NK-92 (cell line): ENCODE measurements around the gene MTNR1A.

ENCODE experiments used
- DNase-seq: peaks from one replicate; lab custom pipeline; 2025; ENCODE audit not compliant: unreplicated experiment; lab: John Stamatoyannopoulos, UW

The MTNR1A gene

DNA sequence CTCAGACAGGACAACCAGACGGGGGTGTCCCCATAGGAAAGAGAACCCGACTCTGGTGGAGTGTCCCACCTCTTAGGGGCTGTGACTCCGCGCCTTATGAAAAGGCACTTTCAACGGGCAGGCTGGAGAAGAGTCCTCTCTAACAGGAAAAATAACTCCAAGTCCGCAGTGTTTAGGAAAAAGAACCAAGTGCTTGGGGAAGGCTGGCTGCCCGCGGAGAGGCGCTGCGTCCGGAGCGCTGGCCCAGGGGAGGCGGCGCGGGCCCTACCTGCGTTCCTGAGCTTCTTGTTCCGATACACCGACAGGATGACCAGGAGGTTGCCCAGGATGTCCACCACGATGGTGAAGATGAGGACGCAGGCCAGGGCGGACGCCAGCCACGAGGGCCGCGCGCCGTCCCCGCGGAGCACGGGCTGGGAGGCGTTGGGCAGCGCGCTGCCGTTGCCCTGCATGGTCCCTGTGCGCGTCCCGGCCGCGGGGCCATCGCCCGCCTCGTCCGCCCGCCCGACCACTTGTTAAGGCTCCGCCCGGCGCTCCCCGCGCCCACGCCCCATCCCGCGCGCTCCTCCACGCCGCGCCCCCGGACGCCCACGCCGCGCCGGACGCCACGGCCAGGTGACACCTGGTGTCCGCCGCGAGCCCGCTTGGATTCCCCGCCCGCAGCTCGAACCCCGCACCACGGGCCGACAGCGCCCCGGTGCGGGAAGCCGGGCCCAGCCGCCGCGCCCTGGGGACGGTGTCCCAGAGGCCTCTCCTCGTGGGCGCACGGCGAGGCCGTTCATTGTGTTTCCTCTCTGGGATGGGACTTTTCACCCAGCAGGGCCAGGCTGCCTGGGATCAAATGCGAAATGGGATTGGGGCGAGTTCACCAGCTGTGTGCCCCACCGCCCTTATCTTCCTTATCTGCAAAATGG lies at the start of gene MTNR1A:
Gene MTNR1A (minus strand): TSS at position 654 of the 914 bp plus-strand sequence. CDS start 202 bp downstream, at position 452.
- DNase-seq, result no peak

DNA sequence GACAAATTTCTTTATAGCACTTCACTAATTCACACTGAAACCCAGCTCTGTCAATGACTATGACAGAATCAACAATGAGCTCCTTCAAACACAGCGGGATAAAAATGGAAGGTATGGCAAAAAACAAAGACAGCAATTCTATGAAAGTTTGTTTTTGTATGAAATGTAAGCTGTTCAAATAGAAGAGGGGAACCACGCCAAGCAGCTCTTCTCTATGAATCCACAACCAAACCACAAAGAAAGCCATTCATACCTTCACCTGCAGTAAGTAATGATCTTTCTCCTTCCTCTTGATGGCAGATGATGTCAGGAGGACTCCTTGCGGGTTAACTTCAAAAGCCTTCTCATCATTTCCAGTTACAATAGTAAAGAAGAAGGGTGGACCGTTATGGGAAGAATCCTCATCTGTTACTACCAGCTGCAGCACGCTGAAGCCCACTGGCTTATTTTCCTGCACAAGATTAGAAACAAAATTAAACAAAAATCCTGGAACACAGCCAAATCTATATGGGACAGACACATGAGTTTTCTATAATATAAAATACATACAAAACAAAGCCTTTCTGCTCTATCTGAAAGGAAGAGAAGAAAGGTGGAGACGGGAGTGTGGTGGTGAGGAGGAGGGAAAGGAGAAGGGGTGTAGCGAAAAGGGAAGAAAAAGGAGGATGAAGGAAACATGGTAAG lies 48.9 kb upstream of the MTNR1A start:
- no peak for DNase-seq

DNA sequence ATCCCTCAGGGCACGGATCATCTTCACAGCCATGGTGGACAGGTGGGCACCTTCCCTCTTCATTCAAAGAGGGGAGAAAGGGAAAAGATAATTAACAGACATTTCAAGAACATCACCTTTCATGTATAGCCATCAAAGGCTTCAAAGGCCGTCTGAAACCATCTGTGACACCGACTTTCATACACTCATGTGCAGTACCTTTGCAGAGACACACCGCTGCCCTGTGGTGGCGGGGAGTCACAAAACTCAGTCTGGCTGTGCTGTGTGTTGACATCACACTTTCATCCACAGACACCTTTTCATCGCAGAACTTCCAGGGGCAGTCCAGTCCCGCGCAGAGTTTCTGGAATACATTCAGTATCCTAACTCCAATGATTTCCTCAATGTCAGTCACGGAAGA lies 47.6 kb upstream of the MTNR1A start:
- no peak for DNase-seq

DNA sequence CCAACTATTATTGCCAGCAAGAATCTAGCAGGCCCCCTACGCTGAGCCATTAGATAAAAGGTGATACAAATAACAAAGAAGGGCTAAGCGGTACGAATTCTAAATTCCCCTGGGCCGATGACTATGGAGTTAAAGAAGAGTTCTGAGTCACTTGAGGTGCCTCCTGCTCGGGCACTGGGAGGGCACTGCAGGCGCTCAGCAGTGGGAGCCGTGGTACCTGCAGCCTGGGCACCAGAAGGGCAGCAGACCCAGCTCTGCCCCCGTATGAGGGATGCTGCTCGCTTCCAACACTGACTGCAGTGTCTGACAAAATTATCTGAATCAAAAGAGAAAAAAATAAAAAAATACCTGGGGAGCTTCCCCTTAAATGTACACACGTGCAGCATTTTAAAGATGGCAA lies 44.1 kb upstream of the MTNR1A start:
- DNase-seq, result no peak

DNA sequence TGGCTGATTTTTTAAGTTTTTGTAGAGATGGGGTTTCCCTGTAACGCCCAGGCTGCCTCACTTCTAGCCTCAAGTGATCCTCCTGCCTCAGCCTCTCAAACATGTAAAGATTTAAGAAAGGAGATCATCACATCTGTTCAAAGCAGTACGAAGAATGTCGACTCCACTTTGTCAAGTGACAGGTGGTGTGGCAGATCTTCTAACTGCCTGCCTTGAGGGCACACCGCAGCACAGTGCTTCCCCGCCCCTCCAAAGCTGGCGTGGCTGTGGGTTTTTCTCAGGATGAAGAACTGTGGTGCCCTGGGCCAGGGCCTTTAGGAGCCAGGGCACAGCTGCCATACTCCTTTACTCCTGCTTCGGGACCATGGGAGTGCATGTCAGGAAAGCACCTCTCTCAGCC lies 43.3 kb upstream of the MTNR1A start:
- DNase-seq, result no peak

DNA sequence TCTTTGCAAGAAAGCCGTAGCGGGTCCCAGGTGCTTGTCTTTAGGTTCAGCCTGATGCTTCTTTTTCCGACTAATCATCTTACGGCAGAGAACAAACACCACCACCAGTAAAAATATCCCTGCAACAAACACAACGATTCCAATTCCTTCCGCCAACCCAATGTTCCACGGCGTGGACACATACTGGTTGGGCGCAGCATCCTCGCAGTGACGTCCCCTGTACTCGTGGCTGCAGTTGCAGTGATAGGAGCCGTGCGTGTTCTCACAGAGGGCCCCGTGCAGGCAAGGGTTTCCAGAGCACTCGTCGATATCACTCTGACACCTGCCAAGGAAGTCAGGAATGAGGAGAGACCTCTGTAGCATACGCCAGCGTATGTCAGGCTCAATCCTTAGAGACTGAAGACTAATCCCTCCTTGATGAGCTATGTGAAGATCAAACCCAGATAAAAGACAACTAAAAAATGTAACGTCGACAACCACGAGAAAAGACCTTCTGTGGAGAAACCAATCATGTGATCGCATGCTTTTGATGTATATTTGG lies 41.6 kb upstream of the MTNR1A start:
- no peak for DNase-seq

DNA sequence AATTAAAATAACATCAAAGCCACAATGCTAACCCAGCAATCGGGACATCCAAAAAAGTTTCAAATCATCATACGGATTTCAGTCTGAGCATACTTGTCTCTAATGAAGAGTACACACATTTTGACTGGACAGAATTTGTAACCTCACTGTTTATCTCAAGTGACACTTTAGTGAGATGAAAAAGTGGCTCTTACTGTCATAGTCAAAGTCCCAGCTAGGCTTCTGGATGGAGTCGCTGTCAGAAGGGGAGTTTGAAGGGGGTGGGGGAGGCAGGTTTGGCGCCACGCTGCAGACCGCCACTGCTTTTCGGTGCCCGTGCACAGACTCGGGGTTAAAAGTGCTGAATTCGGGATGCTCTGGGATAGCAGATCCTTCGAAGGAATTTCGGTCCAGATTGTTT lies 41.0 kb upstream of the MTNR1A start:
- no peak for DNase-seq

DNA sequence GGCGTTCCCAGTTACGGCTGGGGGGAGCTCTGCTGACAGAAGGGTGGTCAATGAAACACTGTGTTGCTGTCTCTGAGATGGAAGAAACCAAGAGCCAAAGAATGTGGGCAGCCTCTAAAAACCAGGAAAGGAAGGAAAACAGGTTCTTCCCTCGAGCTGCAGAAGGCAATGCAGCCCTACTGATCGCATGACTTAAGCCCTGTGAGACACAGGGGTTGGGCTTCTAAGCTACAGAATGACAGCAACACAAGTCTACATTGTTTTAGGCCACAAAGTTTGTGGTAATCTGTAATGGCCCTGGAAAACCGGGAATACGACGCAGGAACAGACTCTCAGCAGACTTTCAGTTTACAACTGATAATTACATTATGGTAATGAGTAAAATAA lies 38.2 kb upstream of the MTNR1A start:
- DNase-seq, result no peak

DNA sequence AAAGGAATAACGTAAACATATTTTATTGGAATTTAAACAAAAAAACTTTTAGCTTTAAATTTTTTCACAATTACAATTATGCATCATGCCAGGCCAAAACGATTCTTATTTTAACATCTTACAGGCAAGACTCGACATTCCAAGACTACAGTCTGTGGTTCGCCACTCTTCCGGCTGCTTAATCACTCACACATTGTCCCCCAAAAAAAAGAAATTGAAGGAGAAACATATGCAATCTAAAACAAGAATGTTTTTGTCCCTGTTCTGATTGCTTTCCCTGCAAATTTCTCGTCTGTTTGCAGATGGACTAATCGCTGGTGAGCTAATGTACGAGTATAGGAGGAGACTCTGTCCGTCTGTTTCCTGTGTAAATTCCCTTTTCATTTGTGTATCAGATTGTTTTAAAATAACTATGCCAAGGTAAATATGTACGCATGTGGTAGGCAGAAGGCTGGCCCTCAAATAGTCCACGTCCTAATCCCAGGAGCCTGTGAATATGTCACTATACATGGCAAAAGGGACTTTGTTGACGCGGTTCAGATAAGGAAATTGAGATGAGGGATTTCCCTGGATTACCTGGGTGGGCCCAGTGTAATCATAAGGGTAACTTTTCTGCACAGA lies 37.7 kb upstream of the MTNR1A start:
- no peak for DNase-seq

DNA sequence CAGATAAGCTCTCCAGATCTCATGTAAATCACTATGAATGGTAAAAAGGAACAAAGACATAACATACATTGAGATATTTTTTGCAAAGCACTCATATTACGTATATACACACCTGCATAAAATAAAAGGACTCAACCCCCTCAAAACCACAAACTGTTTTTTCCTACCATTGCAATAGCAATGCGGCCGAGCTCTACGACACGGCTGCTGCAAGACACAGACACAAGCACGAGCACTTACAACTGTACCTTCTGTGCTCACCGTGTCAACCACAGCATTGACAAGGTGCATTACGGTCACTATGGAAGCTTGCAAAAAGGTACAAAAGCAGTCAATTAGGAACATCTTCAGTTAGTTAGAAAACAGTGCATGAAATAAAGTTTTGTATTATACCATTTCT lies 37.1 kb upstream of the MTNR1A start:
- no peak for DNase-seq

DNA sequence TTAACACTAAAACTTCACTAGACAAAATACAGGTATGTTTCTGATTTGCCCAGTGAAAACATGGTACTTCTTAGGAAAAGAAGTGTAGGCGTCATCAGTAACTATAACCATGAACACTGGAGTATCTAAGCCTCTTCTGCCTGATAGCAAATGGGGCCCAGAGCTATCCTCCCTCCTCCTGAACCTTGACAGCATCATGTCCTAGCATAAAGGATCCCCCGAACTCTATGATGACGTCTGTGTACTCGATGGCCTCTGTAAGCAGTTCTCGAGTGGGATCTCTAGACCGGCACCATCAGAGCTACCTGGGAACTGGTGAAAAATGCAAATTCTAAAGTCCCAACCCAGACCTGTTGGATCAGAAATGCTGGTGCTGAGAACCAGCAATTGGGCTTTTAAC lies 36.3 kb upstream of the MTNR1A start:
- DNase-seq, result no peak

DNA sequence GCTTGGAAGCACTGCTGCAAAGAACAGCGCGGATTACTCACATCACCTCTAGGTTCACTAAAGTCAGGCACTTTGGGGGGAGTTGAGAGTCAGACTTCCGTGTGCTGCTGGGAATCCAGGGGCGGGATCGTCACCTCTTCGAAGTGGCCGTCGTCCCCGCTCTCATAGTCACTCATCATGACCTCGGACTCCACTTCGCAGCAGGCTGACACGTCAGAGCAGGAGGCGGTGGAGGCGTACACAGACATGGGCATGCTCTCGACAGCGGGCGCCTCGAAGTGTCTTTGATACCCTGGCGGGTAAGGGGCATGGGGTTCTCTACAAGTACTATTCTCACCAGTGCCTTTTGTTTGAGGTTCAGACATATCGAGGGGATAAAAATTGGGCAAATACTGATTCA lies 33.1 kb upstream of the MTNR1A start:
- DNase-seq, result no peak

DNA sequence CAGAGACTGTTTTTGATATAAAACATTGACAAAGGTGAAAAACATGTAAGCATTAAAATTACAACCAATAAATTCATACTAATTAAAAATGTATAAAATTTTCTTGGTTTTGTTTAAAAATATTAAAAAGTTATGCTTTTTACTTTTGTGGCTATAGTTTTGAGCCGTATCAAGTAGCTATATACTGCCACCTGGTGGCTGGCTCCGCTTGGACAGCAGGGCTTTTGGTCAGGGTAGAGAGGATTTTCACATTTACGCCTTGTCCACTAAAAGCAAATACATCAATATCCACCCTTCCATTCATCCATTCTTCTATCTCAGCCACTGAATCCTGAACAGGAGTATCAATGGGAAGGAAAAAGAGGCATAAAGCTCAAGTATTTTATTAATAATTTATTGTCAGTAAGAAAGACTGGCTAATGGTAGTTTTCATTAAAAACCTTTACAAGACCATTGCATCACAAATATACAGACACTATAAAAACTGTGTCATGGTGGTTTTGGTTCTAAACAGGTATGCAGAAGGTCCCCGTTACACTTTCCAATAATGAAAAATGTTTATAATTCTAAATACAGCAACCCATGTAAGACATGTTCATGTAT lies 32.1 kb upstream of the MTNR1A start:
- no peak for DNase-seq

DNA sequence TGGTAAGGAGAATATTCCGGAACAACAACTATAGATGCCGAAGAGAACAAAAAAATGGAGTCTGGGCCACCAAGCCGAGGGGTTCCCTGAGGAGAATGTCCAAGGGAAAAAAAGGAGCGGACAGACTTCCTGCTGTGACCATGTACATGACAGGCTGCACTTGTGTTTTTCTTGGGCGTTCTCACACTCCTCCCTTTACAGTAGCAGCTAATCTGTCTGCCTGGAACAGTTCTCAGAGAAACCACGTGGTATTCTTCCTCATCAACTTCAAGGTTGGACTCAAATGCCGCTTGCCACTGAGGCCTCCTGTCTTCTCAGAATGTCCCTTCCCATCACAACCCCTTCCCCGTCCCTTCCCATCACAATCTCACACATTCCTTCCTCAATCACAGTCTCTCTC lies 30.8 kb upstream of the MTNR1A start:
- no peak for DNase-seq

DNA sequence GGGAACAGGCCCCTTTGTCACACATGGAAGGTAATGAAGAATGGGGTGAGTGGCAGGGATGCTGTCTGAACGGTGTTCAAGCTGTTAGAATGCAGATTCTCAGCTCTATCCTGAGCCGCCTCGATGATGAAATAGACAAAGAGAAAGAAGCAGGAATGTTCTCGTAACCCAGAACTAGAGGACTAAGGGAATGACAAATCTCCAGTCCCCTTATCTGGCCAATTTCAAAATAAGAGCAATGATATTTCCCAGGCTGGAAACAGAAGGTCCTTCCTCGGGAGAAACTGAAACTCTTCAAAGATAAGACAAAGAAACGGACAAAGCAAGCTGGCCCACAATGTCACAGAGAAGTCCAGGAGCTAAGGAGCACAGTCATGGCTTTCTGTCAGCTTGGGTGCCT lies 29.5 kb upstream of the MTNR1A start:
- DNase-seq, result no peak

DNA sequence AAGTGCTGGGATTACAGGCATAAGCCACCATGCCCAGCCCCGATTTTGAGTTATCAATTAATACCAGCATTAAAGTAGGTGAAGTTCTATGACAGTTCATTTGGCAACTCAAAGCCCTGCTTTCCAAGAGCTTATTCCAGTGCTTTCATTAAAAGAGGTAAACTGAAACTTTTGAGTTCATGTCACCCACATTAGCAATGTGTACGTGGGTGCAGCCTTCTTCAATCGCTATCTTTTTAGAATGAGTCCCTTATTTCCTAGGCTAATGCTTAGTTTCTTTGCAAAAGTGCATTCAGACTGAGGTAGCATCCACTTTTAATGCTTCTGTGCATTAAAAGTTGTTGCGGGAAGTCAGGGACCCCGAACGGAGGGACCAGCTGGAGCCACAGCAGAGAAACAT lies 26.1 kb upstream of the MTNR1A start:
- no peak for DNase-seq

DNA sequence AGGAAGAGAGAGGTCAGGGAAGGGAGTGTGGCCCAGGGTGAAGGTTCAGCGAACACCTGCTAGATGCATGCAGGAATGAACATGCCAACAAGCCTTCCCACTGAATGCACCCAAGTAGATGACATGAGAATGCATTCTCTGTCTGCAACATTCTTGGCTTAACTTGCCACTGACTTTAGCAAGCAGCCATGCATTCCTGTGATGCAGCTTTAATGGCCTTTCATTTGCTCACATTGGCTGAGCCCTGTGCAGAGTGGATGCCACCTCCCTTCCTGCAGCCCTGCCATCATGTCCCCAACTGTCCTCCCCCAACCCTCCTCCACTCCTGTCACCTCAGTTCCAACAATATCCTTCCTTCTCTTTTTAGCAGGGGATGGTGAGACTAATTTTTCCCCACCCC lies 25.3 kb upstream of the MTNR1A start:
- DNase-seq, result no peak

DNA sequence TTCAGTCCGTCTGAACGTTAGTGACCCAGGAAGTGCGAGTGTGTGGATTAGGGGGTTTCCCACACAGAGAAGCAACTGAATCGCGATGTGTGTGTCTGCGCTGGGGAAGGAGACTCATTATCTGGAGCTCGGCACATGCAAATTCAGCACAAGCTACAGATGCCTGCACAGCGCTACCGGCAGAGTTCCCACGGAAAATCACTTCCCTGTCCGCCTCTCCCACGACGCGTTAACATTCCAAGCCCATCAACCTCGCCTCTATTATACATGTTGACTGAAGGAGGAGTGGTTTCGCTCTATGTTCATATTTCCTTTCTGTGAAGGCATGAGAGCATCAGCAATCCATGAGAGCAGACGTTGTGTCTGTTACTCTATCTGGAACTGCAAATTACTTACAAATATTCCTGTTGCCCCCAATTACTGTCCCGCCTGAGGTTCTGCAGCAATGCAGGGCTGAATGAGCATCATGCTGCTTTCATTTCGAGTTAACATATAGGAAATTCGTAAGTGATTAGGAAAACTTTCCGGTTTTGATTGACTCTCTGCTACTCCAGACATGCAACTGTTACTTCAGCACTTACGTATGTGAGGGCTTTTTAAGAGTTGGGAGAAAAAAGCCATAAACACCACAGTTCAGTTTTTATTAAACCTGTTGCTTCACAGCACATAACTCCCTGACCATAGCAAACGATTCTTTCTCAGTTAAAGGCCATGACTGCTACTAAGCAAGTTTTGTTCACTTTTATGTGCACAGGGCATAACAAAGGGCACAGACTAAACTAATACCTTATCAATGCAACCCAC lies 15.0 kb upstream of the MTNR1A start:
- no peak for DNase-seq

DNA sequence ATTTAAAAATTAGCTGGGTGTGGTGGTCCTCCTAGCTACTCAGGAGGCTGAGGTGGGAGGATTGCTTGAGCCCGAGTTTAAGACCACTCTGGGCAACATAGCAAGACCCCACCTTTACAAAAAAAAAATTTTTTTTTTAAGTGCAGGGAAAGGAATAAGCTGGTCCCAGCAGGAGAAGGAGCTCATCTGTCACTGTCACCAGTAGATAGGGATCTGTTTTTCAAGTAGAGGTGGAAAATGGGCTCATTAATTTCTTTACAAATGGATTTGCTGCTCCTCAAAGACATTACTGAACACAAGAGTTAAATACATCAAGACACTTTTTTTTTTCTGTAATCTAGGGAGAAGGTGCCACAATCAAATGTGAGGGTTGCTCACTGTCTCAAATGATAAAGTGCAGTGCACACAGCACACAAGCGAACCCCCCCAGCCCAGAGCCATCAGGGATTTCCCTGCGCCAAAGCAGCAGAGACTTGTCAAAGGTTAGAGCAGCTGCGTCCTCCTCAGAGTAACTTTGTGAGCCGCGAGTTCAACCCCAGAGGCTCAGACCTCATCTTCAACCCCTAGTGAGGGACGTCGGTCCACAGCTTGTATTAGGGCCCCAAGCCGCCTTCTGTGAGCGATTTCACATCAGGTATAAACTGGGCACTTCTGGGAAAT lies 14.3 kb upstream of the MTNR1A start:
- no peak for DNase-seq

DNA sequence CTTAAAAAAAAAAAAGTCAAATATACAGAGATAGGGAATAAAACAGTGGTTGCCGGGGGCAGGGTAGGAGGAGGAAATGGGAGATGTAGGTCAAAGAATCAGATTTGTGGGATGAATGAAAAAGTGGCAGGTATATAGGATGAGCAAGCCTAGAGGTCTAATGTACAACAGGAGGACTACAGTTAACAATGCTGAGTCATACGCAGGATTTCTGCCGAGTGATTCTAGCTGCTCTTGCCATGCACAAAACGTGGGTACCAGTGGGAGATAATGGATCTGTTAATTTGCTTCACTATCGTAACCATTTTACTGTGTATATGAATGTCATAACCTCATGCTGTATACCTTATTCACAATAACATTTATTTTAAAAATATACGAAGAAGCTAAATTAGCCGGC lies 10.7 kb upstream of the MTNR1A start:
- no peak for DNase-seq
